Activated CD4-positive, alpha-beta T cell treated with anti-CD3 and anti-CD28 coated beads, Interleukin-2, amount 50 U/mL, for 24 hours (primary cell): ENCODE results near the gene CCL2.

ENCODE experiments used
- DNase-seq, 2 donors: peaks; one replicate each; pipeline ENCODE4 v3.0.0-alpha.2; 2020; ENCODE audit warnings: low read depth in 1 of 2, low spot score in 1 of 2

Gene CCL2

DNA sequence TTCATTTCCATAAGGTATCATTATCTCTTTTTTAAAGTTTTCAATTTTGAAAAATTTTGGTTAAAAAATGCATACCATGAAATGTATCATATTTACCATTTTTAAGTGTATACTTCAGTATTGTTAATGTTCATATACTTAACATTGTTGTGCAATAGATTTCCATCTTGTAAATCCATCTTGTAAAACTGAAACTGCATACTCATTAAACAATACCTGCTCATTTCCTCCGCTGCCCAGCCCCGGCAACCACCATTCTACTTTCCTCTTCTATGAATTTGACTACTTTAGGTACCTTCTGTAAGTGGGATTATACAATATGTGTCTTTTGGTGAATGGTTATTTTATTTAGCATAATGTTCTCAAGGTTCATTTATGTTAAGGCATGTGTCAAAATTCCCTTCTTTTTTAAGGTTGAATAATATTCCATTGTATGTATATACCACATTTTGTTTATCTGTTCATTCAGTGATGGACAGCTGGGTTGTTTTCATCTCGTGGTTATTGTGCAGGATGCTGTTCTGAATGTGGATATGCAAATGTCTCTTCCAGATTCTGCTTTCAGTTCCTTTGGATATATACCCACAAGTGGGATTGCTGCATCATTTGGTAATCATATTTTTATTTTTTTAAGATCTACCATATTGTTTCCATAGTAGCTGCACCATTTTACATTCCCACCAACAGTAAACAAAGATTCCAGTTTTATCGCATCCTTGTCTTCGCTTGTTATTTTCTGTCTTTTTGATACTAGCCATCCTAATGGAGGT, 6.7 kb downstream of the CCL2 start:
- DNase-seq = no peak

DNA sequence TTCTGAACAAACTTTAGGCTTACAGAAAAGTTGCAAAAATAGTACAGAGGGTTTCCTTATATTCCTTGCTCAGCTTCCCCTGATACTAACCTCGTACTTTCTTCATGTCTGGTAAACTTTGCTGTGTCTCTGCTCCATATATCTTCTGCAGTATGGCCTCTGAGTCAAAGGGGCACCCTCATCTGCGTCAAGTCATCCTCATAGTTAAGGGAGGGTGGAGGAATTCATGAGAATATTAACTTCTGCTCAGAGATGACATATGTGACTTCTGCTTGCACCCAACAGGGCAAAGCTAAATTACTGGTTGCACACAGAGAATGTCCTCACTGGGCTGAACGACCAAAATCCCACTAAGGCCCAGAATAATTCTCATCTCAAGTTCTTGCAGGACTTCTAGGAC, 10.6 kb downstream of the CCL2 start:
- no peak for DNase-seq

DNA sequence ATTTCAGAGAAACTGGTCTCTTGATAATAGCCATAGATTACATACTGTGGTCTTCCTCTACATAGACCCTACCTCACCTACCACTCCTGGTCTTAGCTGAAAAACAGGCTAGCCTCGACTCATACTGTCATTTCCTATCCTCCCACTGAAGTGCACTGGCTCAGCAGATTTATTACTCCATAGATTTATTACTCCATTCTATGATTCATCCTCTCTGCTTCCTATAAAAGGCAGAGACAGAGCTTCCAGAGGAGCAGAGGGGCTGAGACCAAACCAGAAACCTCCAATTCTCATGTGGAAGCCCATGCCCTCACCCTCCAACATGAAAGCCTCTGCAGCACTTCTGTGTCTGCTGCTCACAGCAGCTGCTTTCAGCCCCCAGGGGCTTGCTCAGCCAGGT, 14.9 kb downstream of the CCL2 start, which contains the start of gene CCL7:
CCL7 (plus strand) TSS at position 253 of the 400 bp plus-strand sequence; CDS start at position 323, 70 bp downstream.
- DNase-seq = no peak

DNA sequence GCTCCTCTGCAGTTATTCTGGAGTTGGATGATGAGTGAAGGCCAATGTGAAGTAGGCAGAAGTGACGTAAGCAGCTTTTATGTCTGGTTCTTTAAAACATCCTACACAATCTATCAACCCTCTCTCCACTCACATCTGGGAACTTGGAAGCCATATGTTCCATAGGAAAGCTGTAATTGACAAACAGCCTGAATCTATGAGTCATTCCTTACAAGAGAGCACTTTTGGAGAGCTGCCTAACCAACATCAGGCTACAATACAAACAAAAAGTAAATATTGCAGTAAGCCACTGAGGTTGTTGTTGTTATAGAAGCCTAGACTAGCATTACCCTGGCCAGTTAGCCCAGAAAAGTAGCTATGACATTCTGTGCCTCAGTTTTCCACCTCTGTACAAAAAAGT, 20.8 kb downstream of the CCL2 start:
- no peak for DNase-seq

DNA sequence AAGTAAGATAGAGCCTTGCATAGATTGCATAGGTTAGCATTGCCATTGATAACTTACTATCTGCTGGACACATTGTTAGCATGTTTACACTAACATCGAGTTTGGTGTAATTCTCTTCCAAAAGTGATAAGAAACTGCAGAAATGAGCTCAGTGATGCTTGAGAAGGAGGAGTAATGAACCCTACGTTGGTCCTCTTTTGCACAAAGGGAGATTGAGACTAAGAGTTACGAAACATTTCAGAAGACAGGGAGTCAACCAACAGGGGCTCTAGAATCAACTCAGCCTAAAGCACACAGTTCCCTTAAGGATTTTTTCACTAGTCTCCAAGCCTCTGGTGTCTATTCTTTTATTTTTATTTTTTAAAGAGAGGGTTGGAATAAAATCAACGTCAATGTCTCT, 21.7 kb downstream of the CCL2 start:
- DNase-seq = no peak

DNA sequence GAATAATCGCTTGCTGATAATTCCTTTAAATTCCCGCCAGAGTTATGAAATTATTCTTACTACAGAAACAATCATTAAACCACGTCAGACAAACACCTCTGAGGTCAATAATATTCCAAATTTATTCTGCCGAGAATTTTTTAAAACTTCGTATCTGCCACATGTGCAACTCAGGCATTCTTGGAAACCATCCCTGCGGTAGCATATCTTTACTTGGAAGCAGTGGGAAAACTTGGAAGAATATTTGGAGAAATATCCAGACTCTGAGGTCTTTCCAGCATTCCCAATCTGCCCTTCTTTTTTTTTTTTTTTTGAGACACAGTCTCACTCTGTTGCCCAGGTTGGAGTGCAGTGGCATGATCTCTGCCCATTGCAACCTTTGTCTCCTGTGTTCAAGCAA, 28.5 kb downstream of the CCL2 start:
- DNase-seq = no peak

DNA sequence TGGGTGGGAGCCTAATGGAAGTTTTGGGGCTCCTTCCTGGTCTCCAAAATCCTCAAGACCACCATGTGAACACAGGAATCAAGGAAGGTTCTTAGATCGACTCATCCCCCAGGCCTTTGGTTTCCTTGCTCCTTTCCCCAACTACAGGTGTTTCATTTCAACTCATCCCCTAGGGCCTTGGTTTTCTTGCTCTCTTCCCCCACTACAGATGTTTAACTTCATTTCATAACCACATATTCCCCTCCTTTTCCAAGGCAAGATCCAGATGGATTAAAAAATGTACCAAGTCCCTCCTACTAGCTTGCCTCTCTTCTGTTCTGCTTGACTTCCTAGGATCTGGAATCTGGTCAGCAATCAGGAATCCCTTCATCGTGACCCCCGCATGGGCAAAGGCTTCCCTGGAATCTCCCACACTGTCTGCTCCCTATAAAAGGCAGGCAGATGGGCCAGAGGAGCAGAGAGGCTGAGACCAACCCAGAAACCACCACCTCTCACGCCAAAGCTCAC, 30.3 kb downstream of the CCL2 start, which contains the start of gene CCL11:
CCL11 (plus strand) TSS at position 457 of the 507 bp plus-strand sequence. CDS start 67 bp downstream, outside the sequence.
- no peak for DNase-seq

DNA sequence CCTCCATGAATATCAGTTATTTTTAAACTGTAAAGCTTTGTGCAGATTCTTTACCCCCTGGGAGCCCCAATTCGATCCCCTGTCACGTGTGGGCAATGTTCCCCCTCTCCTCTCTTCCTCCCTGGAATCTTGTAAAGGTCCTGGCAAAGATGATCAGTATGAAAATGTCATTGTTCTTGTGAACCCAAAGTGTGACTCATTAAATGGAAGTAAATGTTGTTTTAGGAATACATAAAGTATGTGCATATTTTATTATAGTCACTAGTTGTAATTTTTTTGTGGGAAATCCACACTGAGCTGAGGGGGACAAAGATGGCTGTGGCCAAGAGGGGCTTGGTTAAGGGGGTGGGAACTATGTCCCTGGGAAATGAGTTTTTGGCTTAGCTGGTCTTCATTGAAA, 32.8 kb downstream of the CCL2 start:
- DNase-seq = no peak

DNA sequence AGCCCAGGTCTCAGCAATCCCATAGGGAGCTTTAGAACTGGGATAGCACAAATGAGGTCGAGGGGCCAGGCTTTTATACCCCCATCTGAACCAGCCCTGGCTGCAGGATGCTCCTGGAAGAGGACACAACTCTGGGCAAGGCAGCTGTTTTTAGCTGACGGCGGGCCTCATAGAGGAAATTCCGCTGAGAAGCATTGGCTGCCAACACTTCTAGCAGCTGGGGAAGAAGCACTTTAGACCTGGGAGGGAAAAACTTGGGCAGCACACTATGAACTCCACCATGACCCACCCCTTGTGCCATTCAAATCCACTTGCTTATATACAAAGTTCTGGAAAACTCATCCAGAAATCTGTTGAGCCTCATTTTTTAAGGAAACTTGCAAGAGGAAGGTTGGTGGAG, 35.5 kb downstream of the CCL2 start:
- no peak for DNase-seq

DNA sequence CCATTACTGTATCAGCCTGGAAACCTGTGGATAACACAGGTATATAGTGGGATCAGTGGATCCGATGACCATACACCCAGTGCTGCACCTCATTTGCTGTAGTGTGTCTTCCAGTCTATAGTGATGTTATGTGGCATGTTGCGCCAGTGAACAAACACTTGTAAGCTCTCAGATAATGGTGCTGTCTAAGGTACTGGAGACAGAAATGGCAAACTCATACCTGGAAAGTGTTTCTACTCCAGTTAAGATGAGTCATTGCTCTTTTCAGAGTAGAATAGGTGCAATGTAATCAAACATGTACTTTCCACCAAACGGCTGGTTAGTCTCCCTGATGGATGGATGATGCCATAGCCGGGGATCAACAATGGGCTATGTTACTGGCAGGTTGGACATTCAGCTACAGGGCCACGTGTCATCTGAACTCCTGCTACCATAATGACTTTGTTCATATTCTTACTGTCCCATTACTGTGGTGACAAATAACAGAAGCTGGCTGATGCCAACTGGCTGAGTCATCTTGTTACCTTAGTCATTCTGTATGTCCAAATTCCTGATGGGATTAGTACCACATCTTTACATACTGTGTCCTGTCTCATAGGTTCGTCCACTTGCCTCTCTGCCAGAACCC, 36.8 kb downstream of the CCL2 start:
- DNase-seq = no peak

DNA sequence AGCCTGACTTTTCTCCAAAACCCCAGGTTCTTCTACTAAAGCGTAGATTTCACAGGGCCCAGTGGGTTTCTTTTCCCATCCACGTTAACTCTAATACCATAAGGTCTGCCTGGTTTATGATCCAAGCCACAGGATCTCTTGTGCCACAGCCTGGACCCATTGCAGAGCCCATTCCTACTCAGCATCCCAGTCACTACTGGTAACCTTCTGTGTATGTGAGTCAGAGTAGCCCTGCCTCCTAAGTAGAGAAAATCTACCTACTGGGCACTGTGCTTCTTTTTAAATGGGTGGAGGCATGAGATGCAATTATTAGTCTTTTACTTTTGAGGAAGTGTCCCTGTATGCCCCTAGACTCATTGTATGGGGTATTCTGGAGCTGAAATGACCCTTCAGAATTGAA, 43.9 kb downstream of the CCL2 start:
- DNase-seq = no peak

DNA sequence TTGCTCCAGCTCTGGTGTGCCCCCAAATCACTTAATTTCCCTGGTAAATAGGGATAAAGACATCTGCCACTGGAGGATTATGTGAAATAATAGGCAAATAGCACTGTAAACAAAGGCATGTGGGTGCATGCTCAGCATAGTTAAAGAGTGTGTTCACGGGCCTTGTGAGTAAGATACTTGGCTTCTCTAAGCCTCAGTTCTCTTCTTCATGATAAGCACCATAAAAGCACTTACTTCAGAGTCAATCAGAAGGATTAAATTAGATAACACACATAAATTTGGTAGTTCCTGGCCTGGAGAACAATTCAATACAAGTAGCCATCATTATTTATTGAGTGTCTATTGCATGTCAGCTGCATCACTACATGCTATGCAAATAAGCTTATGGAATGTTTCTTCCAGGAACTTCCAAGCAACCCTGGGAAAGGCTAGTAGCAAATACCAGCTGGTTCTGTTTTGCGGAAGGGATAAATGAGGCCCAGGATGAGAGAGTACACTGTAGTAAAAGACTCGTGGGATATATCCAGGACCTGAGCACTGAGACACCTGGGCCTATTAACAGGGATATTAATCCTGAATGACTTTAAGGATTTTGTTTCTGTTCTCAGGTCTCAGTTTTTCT, 45.0 kb downstream of the CCL2 start:
- no peak for DNase-seq

DNA sequence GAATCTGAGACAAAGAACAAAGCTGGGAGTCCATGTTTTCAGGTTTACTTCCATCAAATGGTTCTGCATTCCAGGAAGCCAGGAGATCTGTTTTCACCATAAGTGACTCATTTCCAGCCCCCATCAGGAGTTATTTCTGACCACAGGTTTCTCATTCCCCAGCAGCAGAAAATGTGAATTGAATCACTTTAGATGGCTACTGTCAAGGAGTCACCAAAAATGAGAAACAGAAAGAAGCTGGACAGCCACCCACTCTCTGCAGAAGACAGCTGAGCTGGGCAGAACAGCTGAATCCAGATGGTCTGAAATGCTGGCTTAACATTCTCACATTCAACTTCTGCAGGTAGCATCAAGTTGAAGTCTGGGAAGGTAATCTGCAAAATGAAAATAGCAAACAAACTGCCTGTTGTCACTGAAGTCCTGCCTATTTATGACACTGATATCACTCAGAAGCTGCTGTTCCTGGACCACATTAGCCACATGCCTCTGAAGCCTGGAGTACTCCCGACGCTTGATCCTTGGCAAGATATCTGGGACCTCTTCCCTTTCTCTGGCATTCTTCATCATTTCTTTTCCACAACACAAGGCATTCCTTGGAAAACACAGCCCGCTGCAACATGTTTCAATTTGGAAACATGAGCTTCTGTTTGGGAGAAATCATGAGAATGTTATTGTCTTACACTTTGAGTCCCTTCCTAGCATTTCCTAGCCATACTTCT, 45.7 kb downstream of the CCL2 start:
- no peak for DNase-seq

DNA sequence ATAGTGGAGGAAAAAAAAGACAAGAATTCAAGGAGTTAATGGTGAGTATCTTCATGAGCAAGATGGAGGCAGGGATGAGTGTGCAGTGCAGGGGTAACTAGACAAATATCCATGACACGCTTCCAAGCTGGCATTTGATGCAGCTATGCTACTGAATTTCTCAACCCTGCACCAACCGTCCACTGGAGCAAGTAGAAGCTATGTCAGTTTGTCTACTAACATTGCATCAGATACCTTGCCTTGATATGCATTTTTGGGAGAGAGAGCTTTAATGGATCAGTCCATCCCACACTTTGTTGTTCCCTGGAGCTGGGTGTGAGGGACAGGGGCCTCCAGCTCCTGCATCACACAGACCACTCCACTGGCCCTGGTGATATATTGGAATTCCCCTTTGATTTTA, 46.9 kb downstream of the CCL2 start:
- no peak for DNase-seq

DNA sequence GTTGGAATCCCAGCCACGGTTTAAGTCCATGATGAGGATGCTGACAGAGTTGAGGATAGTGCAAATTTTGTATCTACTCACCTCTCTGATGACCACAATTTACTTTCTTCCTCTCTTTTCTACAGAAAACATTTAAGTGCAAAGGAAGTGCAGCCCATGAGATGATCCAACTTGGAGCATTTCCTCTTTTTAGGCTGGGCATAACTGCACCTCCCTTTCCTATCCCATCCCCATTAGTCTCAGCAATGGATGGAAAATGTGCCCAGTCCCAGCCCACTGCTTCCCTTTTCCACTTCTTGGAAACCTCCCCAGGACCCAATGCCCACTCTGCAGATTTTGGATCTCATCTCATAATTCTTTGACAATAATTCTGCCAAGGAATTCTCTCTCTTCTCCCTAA, 47.6 kb downstream of the CCL2 start:
- no peak for DNase-seq

DNA sequence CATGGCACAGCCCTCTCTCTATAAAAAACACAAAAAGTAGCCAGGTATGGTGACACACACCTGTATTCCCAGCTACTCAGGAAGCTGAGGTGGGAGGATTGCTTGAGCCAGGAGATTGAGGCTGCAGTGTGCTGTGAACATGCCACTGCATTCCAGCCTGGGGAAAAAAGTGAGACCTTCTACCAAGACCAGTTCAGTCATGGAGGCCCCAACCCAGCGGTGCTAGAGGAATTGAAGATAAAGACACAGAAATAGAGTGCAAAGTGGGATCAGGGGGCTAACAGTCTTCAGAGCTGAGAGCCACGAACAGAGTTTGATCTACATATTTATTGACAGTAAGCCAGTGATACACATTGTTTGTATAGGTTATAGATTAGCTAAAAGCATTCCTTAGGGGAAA, 48.5 kb downstream of the CCL2 start:
- no peak for DNase-seq

DNA sequence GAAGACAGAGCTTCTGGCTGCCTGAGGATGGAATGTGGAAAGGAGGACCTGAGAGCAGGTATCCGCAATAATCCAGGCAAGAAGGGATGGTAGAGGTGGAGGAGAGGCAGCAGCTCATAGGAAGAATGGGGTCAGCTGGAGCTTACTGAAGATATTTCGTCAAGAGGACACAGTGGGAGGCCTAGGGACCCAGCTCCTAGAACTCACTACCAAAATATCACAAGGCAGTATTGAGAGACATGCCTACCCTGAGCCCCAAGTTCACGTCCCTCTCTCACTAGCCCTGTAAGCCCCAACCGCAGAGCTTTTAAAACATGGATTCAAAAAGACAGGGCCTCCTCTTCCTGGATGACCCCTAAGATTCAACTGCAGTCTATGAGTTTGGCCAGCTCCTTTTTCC, 50.0 kb downstream of the CCL2 start:
- DNase-seq = no peak

DNA sequence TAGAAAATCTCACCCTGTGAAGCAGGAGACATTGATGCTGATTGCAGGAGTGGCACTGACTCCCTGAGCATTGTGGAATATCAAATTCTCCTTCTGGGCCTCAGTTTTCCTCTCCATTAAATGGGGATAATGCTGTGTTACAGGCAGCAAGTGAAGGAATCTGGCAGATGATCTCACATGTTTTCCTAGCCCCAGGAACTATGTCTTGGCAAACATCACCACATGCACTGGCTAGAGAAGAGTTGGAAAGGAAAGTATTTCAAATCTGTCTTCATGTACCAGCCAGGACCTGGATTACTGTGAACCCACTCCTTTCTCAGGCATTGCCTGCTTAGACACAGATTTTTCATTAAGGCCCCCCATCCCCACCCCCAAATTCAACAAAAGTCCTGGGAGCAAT, 50.5 kb downstream of the CCL2 start:
- no peak for DNase-seq

DNA sequence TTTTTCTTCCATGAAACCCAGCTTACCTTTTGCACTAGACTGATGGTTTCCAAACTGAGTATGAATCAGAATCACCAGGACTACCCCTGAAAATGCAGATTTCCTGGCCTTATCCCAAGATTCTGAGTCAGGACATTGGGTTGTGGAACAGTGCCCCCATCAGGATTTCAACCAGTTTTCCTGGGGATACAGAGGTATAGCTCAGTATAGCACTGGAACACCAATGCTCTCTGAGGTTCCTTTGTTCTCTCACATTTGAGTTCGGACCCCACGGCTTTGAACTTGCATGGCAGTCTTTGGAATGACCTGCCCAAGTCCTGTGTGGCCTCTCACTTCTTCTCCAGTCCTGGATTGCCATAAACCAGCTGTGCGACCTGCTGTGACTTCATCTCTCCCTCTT, 51.4 kb downstream of the CCL2 start:
- no peak for DNase-seq
